ENCODE data around the gene SLC9A8. TPM values are rescaled to one million over a fixed set of nuclear protein-coding genes. Genes with fewer than 3 reads are reported as not detected.

Gene SLC9A8
- total and polyA plus RNA-seq, 4 experiments from 2014 or later = 3.4 to 25.6 (median 16.9) TPM

DNA sequence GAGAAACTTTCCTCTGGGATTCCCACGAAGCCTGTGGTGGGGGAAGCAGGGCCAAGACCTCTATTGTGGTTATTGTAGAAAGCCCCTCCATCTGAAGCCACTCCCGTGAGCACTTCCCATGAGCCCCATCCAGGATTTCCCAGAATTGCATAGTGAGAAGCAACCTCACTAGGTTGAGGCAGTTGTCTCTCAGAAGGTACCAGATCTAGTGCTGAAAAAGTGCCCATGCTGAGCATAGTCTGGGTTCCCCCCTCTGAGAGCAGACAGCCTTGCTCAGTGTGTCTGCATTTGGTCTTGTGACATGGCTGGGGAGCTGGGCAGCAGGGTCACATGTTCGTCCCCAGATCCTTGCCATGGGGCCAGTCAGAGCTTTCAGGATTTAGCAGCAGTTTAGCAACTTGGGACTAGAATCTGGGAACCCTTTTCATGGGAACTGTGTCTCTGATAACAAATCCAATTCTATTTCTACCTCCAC is 38.6 kb downstream of the SLC9A8 start:
- no peaks in the 10 kb centered on the region for H3K9me3 Mint-ChIP-seq
- H3K36me3 Mint-ChIP-seq = peaks cover 55 to 71% of the 10 kb centered on the region in 2 donors
- intact Hi-C loops (cut with micrococcal nuclease) = no loop called here
- H3K27me3 Mint-ChIP-seq = no peaks in the 10 kb centered on the region
- ChIA-PET POLR2A (ENCODE audit: partially characterized antibody) (no interaction called here), CTCF (ENCODE audit: partially characterized antibody) (interaction anchor here (1.1 to 1.6 kb wide), 2 partner anchors 241 to 243 kb away, joined by 4 read pairs; no protein-coding TSS in a partner anchor)
- H3K4me1 Mint-ChIP-seq = peaks cover 5 to 18% (median 13%) of the 10 kb centered on the region in 4 donors
- Histone ChIP-seq H3K27ac (ENCODE audit: low read depth, low read length) (no peak overlapping the region), H3K4me1 (ENCODE audit: insufficient read depth, low read length) (peaks cover 12% of the 10 kb centered on the region), H3K27me3 (ENCODE audit: insufficient read depth, low read length) (no peaks in the 10 kb centered on the region), H3K36me3 (ENCODE audit: insufficient read depth, low read length) (peaks cover 46% of the 10 kb centered on the region), H3K4me3 (ENCODE audit: low read length in 2 of 2) (no peak overlapping the region), H3K9me3 (ENCODE audit: control insufficient read depth in 1 of 2, low read length in 2 of 2) (no peaks in the 10 kb centered on the region)
- no peak for DNase-seq
- no peak overlapping the region for H3K4me3 Mint-ChIP-seq
- no peak overlapping the region for H3K27ac Mint-ChIP-seq

DNA sequence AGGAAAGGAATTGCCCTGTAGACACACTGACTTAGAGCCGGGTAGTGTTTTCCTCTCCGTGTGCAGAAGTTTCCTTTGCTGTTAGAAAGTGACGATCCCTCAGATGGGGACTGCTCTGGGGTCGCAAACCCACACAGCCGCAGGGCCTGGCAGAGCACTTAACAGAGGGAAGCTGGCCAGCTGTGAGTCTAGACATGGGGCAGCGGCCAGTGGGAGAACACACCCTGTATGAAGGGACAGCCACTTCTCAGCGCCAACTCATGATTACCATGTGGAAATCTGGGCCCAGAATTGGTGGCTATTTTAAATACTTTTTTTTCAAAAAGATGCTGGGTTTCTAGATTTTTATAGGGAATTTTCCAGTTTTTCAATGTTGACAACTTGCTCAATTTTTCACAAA is 39.4 kb downstream of the SLC9A8 start:
- Mint-ChIP-seq H3K36me3 (peaks cover 56 to 75% of the 10 kb centered on the region in 2 donors), H3K27me3 (no peaks in the 10 kb centered on the region), H3K4me3 (no peak overlapping the region), H3K4me1 (peaks cover 5 to 18% (median 13%) of the 10 kb centered on the region in 4 donors), H3K27ac (no peak overlapping the region), H3K9me3 (no peaks in the 10 kb centered on the region)
- Histone ChIP-seq H3K27me3 (ENCODE audit: insufficient read depth, low read length) (no peaks in the 10 kb centered on the region), H3K36me3 (ENCODE audit: insufficient read depth, low read length) (peaks cover 47% of the 10 kb centered on the region), H3K27ac (ENCODE audit: low read depth, low read length) (no peak overlapping the region), H3K4me3 (ENCODE audit: low read length in 2 of 2) (no peak overlapping the region), H3K9me3 (ENCODE audit: control insufficient read depth in 1 of 2, low read length in 2 of 2) (no peaks in the 10 kb centered on the region), H3K4me1 (ENCODE audit: insufficient read depth, low read length) (peaks cover 12% of the 10 kb centered on the region)
- DNase-seq = no peak
- CTCF ChIA-PET (ENCODE audit: partially characterized antibody) = interaction anchor here (1.1 kb wide), 1 partner anchor 242 kb away, joined by 4 read pairs; no protein-coding TSS in a partner anchor
- intact Hi-C loops (cut with micrococcal nuclease) = no loop called here
- POLR2A ChIA-PET (ENCODE audit: partially characterized antibody) = no interaction called here

DNA sequence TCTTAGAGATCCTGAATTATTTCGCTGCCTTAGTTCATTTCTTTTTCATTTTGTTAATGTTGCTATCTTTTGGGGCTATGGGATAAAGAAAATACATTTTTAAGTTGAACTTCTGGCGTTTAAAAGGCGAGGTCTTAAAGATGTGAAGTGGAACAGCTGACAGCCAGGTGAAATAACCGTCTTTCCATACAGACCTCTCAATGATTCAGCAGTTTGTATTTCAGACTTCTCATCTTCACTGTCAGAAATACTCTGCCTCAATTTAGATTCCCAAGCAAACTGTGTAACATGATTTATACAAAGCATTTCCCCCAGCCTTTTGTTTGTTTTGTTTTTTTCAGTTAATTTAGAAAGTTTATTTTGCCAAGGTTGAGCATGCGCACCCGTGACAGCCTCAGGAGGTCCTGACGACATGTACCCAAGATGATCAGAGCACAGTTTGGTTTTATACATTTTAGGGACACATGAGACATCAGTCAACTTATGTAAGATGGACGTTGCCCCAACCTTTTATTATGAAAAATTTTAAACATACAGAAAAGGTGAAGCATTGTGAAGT is 40.0 kb downstream of the SLC9A8 start:
- Histone ChIP-seq H3K27ac (ENCODE audit: low read depth, low read length) (no peak overlapping the region), H3K27me3 (ENCODE audit: insufficient read depth, low read length) (no peaks in the 10 kb centered on the region), H3K36me3 (ENCODE audit: insufficient read depth, low read length) (peaks cover 47% of the 10 kb centered on the region), H3K4me1 (ENCODE audit: insufficient read depth, low read length) (peaks cover 12% of the 10 kb centered on the region), H3K4me3 (ENCODE audit: low read length in 2 of 2) (no peak overlapping the region), H3K9me3 (ENCODE audit: control insufficient read depth in 1 of 2, low read length in 2 of 2) (no peaks in the 10 kb centered on the region)
- DNase-seq = no peak
- Mint-ChIP-seq H3K4me3 (no peak overlapping the region), H3K27me3 (no peaks in the 10 kb centered on the region), H3K9me3 (no peaks in the 10 kb centered on the region), H3K27ac (peak overlapping the region in 3 of 7 donors; percentile 9 to 71 (median 30)), H3K36me3 (peaks cover 53 to 77% of the 10 kb centered on the region in 2 donors), H3K4me1 (peaks cover 5 to 18% (median 13%) of the 10 kb centered on the region in 4 donors)
- intact Hi-C loops (cut with micrococcal nuclease) = no loop called here
- ChIA-PET POLR2A (ENCODE audit: partially characterized antibody) (no interaction called here), CTCF (ENCODE audit: partially characterized antibody) (no interaction called here)

DNA sequence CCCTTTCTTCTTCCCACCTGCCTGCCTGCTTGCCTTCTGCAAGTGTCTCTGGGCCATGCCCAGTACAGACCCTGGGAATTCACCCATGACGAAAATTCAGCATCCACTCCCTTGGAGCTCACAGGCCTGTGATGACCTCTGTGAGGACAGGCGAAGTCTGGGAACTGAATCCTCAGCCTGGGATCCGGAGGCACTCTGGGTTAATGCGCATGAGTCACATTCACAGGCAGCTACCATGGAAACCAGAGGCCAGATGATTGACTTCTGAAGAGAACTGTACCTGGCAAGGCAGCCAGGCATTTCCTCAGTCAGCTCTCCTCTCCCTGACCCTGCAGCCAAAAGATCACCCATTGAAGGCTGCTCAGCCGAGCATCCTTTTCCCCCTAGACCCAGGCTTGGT is 41.0 kb downstream of the SLC9A8 start:
- POLR2A ChIA-PET (ENCODE audit: partially characterized antibody) = no interaction called here

DNA sequence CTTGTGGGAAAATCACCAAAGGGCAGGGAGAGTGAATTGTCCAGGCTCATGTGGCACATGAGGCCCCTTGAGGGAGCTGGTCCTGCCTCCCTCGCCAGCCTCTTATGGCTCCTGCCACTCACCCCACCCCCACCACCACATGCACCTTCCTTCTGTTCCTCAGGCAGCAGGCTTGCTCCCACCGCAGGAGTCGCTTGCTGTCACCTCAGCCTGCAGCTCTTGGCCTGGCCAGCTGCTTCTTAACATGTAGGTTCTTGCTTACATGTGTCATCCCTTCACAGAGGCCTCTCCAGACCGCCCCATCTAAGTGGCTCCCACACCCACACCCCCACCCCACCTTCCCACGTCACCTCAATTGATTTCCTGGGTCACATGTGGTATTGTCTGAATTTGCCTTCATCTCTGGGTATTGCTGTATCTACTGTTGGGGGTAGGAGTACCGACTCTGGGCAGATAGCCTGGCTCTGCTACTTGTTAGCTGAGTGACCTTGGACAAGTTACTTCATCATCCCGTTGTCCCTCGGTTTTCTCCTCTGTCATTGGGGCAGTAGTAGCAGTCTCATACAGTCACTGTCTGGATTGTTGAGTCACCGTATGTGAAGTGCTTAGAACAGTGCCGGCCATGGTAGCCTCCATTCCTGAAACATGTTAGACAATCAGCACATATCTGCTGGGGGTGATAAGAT is 41.7 kb downstream of the SLC9A8 start:
- intact Hi-C loops (cut with micrococcal nuclease) = no loop called here
- peaks cover 12% of the 10 kb centered on the region for H3K4me1 ChIP-seq (ENCODE audit: insufficient read depth, low read length)
- no peaks in the 10 kb centered on the region for H3K9me3 Mint-ChIP-seq
- H3K4me3 Mint-ChIP-seq = no peak overlapping the region
- H3K4me1 Mint-ChIP-seq = peaks cover 5 to 13% (median 9%) of the 10 kb centered on the region in 4 donors
- no peak for DNase-seq
- H3K36me3 ChIP-seq (ENCODE audit: insufficient read depth, low read length) = peaks cover 38% of the 10 kb centered on the region
- H3K27ac Mint-ChIP-seq = peak overlapping the region in 4 of 7 donors; percentile 52 to 81 (median 54)
- no peaks in the 10 kb centered on the region for H3K27me3 Mint-ChIP-seq
- no peak overlapping the region for H3K4me3 ChIP-seq (ENCODE audit: low read length in 2 of 2)
- POLR2A ChIA-PET (ENCODE audit: partially characterized antibody) = no interaction called here
- H3K27ac ChIP-seq (ENCODE audit: low read depth, low read length) = no peak overlapping the region
- no peaks in the 10 kb centered on the region for H3K9me3 ChIP-seq (ENCODE audit: control insufficient read depth in 1 of 2, low read length in 2 of 2)
- H3K27me3 ChIP-seq (ENCODE audit: insufficient read depth, low read length) = no peaks in the 10 kb centered on the region
- peaks cover 46 to 75% of the 10 kb centered on the region in 2 donors for H3K36me3 Mint-ChIP-seq
- CTCF ChIA-PET (ENCODE audit: partially characterized antibody) = interaction anchor here (1.8 kb wide), 1 partner anchor 8 kb away, joined by 9 read pairs; no protein-coding TSS in a partner anchor

More for the DNA sequence above, 41.0 kb downstream of the SLC9A8 start:
- H3K4me3 Mint-ChIP-seq = no peak overlapping the region
- no peaks in the 10 kb centered on the region for H3K9me3 Mint-ChIP-seq
- no peaks in the 10 kb centered on the region for H3K27me3 ChIP-seq (ENCODE audit: insufficient read depth, low read length)
- peaks cover 12% of the 10 kb centered on the region for H3K4me1 ChIP-seq (ENCODE audit: insufficient read depth, low read length)
- H3K27ac Mint-ChIP-seq = peak overlapping the region in 1 of 7 donors; percentile 78
- H3K36me3 Mint-ChIP-seq = peaks cover 49 to 77% of the 10 kb centered on the region in 2 donors
- DNase-seq = no peak
- H3K27ac ChIP-seq (ENCODE audit: low read depth, low read length) = no peak overlapping the region
- no peaks in the 10 kb centered on the region for H3K9me3 ChIP-seq (ENCODE audit: control insufficient read depth in 1 of 2, low read length in 2 of 2)
- CTCF ChIA-PET (ENCODE audit: partially characterized antibody) = no interaction called here
- no peaks in the 10 kb centered on the region for H3K27me3 Mint-ChIP-seq
- no peak overlapping the region for H3K4me3 ChIP-seq (ENCODE audit: low read length in 2 of 2)
- H3K4me1 Mint-ChIP-seq = peaks cover 5 to 17% (median 12%) of the 10 kb centered on the region in 4 donors
- H3K36me3 ChIP-seq (ENCODE audit: insufficient read depth, low read length) = peaks cover 41% of the 10 kb centered on the region
- intact Hi-C loops (cut with micrococcal nuclease) = no loop called here

DNA sequence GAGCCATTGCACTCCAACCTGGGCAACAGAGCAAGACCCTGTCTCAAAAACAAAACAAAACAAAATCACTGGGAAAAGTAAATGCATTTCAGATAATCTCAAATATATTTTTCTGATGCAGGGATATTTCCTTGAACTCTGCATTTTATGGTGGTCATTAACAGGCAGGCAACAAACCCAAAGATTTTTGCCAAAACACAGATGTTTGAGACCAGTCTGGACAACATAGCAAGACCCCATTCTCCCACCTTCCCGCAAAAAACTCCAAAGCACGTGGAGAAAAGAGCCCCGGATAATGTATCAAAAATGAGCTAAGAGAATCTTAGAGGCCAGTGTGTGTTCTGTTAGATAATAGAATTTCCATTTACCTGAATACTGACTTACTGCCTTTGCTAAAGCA is 44.3 kb downstream of the SLC9A8 start:
- no peak overlapping the region for H3K4me3 Mint-ChIP-seq
- peaks cover 51 to 73% of the 10 kb centered on the region in 2 donors for H3K36me3 Mint-ChIP-seq
- H3K4me1 Mint-ChIP-seq = peaks cover 0 to 4% (median 2%) of the 10 kb centered on the region in 4 donors
- no peaks in the 10 kb centered on the region for H3K9me3 Mint-ChIP-seq
- H3K27ac Mint-ChIP-seq = peak overlapping the region in 1 of 7 donors; percentile 21
- CTCF ChIA-PET (ENCODE audit: partially characterized antibody) = no interaction called here
- peaks cover 29% of the 10 kb centered on the region for H3K36me3 ChIP-seq (ENCODE audit: insufficient read depth, low read length)
- intact Hi-C loops (cut with micrococcal nuclease) = no loop called here
- H3K4me3 ChIP-seq (ENCODE audit: low read length in 2 of 2) = no peak overlapping the region
- no peaks in the 10 kb centered on the region for H3K9me3 ChIP-seq (ENCODE audit: control insufficient read depth in 1 of 2, low read length in 2 of 2)
- H3K27me3 Mint-ChIP-seq = no peaks in the 10 kb centered on the region
- H3K4me1 ChIP-seq (ENCODE audit: insufficient read depth, low read length) = no peaks in the 10 kb centered on the region
- no peak for DNase-seq
- no peaks in the 10 kb centered on the region for H3K27me3 ChIP-seq (ENCODE audit: insufficient read depth, low read length)
- H3K27ac ChIP-seq (ENCODE audit: low read depth, low read length) = no peak overlapping the region
- POLR2A ChIA-PET (ENCODE audit: partially characterized antibody) = no interaction called here

DNA sequence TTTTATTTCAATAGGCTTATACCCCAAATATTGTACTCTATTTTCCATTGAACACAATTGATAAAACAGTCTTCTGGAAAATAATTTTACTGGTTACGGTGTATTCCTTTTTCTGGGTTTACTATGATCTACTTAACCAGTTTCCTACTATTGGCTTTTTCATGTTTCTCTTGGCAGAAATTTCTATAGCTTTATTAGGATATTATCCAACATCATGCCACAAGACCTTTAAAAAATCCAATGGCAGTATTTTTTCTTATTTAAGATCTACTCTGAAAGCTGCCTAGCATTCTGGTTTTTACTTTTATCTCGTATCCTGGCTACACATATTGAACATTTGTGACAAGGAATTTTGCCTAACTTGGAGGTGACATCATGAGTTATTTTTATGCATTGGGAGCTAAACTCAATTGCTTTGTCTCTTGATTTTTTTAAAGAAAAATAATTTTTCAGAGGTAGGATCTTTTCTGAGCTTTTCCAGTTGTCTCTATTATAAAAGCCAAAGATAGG is 45.5 kb downstream of the SLC9A8 start:
- peaks cover 0 to 4% (median 2%) of the 10 kb centered on the region in 4 donors for H3K4me1 Mint-ChIP-seq
- H3K4me3 Mint-ChIP-seq = no peak overlapping the region
- H3K9me3 Mint-ChIP-seq = no peaks in the 10 kb centered on the region
- peaks cover 43 to 75% of the 10 kb centered on the region in 2 donors for H3K36me3 Mint-ChIP-seq
- H3K27ac Mint-ChIP-seq = peak overlapping the region in 2 of 7 donors; percentile 39 to 53
- intact Hi-C loops (cut with micrococcal nuclease) = no loop called here
- no peaks in the 10 kb centered on the region for H3K27me3 Mint-ChIP-seq
- DNase-seq = no peak
- CTCF ChIA-PET (ENCODE audit: partially characterized antibody) = interaction anchor here (1.0 kb wide), 1 partner anchor 249 kb away, joined by 4 read pairs; no protein-coding TSS in a partner anchor
- Histone ChIP-seq H3K4me3 (ENCODE audit: low read length in 2 of 2) (no peak overlapping the region), H3K9me3 (ENCODE audit: control insufficient read depth in 1 of 2, low read length in 2 of 2) (no peaks in the 10 kb centered on the region), H3K27ac (ENCODE audit: low read depth, low read length) (no peak overlapping the region), H3K36me3 (ENCODE audit: insufficient read depth, low read length) (peaks cover 29% of the 10 kb centered on the region), H3K27me3 (ENCODE audit: insufficient read depth, low read length) (no peaks in the 10 kb centered on the region), H3K4me1 (ENCODE audit: insufficient read depth, low read length) (no peaks in the 10 kb centered on the region)
- POLR2A ChIA-PET (ENCODE audit: partially characterized antibody) = no interaction called here
